ENCODE measurements around the gene SBSN.

DNA sequence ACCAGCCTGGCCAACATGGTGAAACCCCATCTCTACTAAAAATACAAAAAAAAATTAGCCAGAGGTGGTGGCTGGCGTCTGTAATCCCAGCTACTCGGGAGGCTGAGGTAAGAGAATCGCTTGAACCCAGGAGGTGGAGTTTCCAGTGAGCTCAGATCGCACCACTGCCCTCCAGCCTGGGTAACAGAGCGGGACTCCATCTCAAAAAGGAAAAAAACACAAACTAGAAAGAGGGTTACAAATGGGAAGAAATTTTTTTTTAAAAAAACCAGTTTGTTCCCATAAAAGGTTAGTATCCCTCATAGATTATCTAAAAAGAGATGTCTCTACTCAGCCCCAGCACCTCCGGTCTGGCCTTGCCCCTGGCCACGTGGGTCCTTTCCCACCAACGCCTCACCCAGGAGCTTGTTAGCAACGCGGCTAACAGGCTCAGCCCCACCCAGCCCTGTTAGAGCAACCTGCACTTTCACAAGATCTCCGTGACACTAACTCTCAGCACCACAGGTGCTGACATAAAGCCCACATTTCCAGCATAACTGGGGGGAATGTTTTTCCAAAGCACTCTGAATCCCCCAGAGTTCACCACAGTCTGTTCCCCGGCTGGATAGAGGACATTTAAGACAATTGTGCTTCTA is 19.0 kb downstream of the SBSN start:
- TF ChIP-seq POLR2A (IDR thresholded peaks at IDR 0.05; ENCODE audit: low read length): no peak
- TF ChIP-seq GATA1 (IDR thresholded peaks at IDR 0.05; ENCODE audit: low read depth, low read length): no peak

Measured in erythroblast (primary cell).